Measurements from ENCODE around the gene FBXO15. TPM values are rescaled to one million over a fixed set of nuclear protein-coding genes. Genes with fewer than 3 reads are reported as not detected.

FBXO15 gene
- total RNA-seq, 1 experiment from 2014 or later: 1.3 TPM

DNA sequence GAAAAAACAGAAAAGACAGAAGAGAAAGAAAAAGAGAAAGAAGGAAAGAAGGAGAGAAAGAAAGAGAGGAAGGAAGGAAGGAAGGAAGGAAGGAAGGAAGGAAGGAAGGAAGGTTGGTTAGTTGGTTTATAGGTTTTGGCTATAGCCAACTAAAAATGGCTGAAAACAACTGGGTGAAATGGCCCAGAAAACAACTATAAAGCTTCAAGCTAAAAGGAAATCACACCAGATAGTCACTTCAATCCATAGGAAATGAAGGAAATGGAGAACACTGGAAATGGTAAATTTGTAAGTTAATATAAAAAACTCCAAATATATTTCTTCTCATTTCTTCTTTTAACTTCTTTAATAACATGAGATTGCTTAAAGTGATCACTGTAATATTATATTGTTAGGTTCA, 118.5 kb downstream of the FBXO15 start:
- no peak for DNase-seq (ENCODE audit: low read depth, low spot score)
- in situ Hi-C loops (cut with HindIII; ENCODE audit: low pct_unique_long_range_greater_than_20kb, low sequenced_read_pairs): no loop called here

Other genes with a start within 250 kb of the FBXO15 start
- gene TIMM21, start 689 bp upstream of the FBXO15 start, total RNA-seq (2014; rRNA removed; shearing (Covaris generic)): 53.0 and 53.2 TPM in 2 replicates
- gene CYB5A, start 144.1 kb upstream of the FBXO15 start, total RNA-seq (2014; rRNA removed; shearing (Covaris generic)): 38.8 and 46.9 TPM in 2 replicates
- gene C18orf63, start 168.0 kb upstream of the FBXO15 start, total RNA-seq (2014; rRNA removed; shearing (Covaris generic)): not detected in 2 replicates

Measured in SK-MEL-5 (cell line).